Fibroblast of lung (primary cell): Measurements from ENCODE around the gene CD320.

Experiments
- EZH2 ChIP-seq: IDR thresholded peaks from 2 replicates; pipeline ENCODE4 v1.5.1; 2012; ENCODE audit warnings: low read length, control low read depth, mild to moderate bottlenecking; ENCODE audit errors: missing control alignments
- TF ChIP-seq, protein P1 (sequence below), 2 donors: IDR thresholded peaks in 1 of 2; conservative IDR thresholded peaks in 1 of 2; 1 replicate in 1 of 2; 2 replicates in 1 of 2; pipeline ENCODE4 v1.5.1; 2011 to 2012; ENCODE audit warnings: low read length in 2 of 2, control low read depth in 1 of 2, inconsistent platforms in 1 of 2, low read depth in 1 of 2, mild to moderate bottlenecking in 1 of 2

DNA sequence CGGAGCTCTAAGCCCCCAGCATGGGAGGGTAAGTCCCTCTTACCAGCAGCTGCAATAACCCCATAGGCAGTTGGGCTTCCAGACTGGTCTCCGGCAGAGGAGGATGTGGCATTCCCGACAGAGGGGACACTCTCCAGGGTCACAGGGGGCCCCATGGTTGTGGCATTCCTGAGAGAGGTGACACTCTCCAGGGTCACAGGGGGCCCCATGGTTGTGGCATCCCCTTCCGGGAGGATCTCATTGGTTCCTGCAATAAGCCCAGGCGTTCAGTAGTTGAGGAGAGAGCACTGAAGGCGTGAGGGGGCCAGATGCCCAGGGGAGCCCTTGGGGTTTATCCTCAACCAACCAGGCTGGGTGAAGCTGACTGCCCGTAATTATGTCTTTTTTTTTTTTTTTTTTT lies 5.4 kb downstream of the CD320 start:
- TF ChIP-seq, protein P1, sequence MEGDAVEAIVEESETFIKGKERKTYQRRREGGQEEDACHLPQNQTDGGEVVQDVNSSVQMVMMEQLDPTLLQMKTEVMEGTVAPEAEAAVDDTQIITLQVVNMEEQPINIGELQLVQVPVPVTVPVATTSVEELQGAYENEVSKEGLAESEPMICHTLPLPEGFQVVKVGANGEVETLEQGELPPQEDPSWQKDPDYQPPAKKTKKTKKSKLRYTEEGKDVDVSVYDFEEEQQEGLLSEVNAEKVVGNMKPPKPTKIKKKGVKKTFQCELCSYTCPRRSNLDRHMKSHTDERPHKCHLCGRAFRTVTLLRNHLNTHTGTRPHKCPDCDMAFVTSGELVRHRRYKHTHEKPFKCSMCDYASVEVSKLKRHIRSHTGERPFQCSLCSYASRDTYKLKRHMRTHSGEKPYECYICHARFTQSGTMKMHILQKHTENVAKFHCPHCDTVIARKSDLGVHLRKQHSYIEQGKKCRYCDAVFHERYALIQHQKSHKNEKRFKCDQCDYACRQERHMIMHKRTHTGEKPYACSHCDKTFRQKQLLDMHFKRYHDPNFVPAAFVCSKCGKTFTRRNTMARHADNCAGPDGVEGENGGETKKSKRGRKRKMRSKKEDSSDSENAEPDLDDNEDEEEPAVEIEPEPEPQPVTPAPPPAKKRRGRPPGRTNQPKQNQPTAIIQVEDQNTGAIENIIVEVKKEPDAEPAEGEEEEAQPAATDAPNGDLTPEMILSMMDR (conservative IDR thresholded peaks at IDR 0.05 in 1 of 2, IDR thresholded peaks at IDR 0.05 in 1 of 2; ENCODE audit: low read depth in 1 of 2, low read length in 2 of 2) = no peak
- no peak for TF ChIP-seq EZH2
